Upper lobe of left lung (tissue), 6 donors: ENCODE measurements around the gene S100A3. TPM values are rescaled to one million over a fixed set of nuclear protein-coding genes. Genes with fewer than 3 reads are reported as not detected.

Experiments
- total RNA-seq, 6 donors: library from RNA; depleted of rRNA in 4 of 6; stranded (reverse); fragments of >200 nt in 4 of 6; gene quantifications; one replicate each; pipeline versions ENCODE4 v1.1.0 to v1.2.1, GENCODE V29; 2016 to 2021
- donor health status: DM: no; HTN: no; CAD: no; lungs with moderate emphysema.
- donor health status: DM: no; HTN: yes; CAD: no; lungs with severe emphysema.

The S100A3 gene
- total RNA-seq, 6 donors from 2014 or later, result 2.0 to 4.4 (median 2.1) TPM; not detected in 1

Other genes with a start within 250 kb of the S100A3 start
- not detected for gene PGLYRP3, start 236.3 kb downstream of the S100A3 start, total RNA-seq
- gene PGLYRP4, start 200.4 kb downstream of the S100A3 start, total RNA-seq, result not detected
- gene S100A9, start 191.4 kb downstream of the S100A3 start, total RNA-seq, result 1,000 to 10,000 TPM in 1 of 6 donors, 100 to 1,000 TPM in 5; 133 to 1,125 (median 606) TPM
- 10 to 100 TPM in 5 of 6 donors, 1 to 10 TPM in 1; 5.2 to 75.7 (median 32.1) TPM for gene S100A12, start 173.6 kb downstream of the S100A3 start, total RNA-seq
- gene S100A8, start 158.2 kb downstream of the S100A3 start, total RNA-seq, result 100 to 1,000 TPM in 4 of 6 donors, 10 to 100 TPM in 2; 49.2 to 842 (median 194) TPM
- not detected for gene S100A7A, start 132.7 kb downstream of the S100A3 start, total RNA-seq
- not detected for gene S100A7, start 88.6 kb downstream of the S100A3 start, total RNA-seq
- gene S100A6, start 13.3 kb downstream of the S100A3 start, total RNA-seq, result 1,000 to 10,000 TPM in 3 of 6 donors, 100 to 1,000 TPM in 3; 399 to 1,595 (median 925) TPM
- gene S100A5, start 8.3 kb downstream of the S100A3 start, total RNA-seq, result not detected
- gene S100A4, start 3.5 kb downstream of the S100A3 start, total RNA-seq, result 100 to 1,000 TPM; 234 to 983 (median 633) TPM
- gene S100A2, start 16.6 kb upstream of the S100A3 start, total RNA-seq, result 10 to 100 TPM in 2 of 6 donors, 1 to 10 TPM in 3, not detected in 1; 2.0 to 12.0 (median 7.9) TPM
- 100 to 1,000 TPM in 1 of 6 donors, 10 to 100 TPM in 5; 33.5 to 133 (median 55.7) TPM for gene S100A16, start 63.9 kb upstream of the S100A3 start, total RNA-seq
- 100 to 1,000 TPM in 4 of 6 donors, 10 to 100 TPM in 2; 76.5 to 239 (median 133) TPM for gene S100A14, start 67.1 kb upstream of the S100A3 start, total RNA-seq
- gene S100A13, start 78.2 kb upstream of the S100A3 start, total RNA-seq, result 100 to 1,000 TPM in 2 of 6 donors, 10 to 100 TPM in 4; 72.8 to 132 (median 86.3) TPM
- gene S100A1, start 79.2 kb upstream of the S100A3 start, total RNA-seq, result 1 to 10 TPM in 1 of 6 donors, not detected in 5; 1.1 TPM
- gene CHTOP, start 84.8 kb upstream of the S100A3 start, total RNA-seq, result 10 to 100 TPM; 51.3 to 89.1 (median 59.2) TPM
- 10 to 100 TPM; 13.5 to 44.4 (median 35.2) TPM for gene SNAPIN, start 109.4 kb upstream of the S100A3 start, total RNA-seq
- gene ILF2, start 121.7 kb upstream of the S100A3 start, total RNA-seq, result 100 to 1,000 TPM in 1 of 6 donors, 10 to 100 TPM in 5; 21.0 to 120 (median 75.8) TPM
- gene NPR1, start 129.4 kb upstream of the S100A3 start, total RNA-seq, result 100 to 1,000 TPM in 1 of 6 donors, 10 to 100 TPM in 5; 32.5 to 101 (median 63.0) TPM
- gene INTS3, start 178.8 kb upstream of the S100A3 start, total RNA-seq, result 100 to 1,000 TPM in 1 of 6 donors, 10 to 100 TPM in 5; 58.2 to 159 (median 63.1) TPM
- gene SLC27A3, start 226.1 kb upstream of the S100A3 start, total RNA-seq, result 100 to 1,000 TPM in 5 of 6 donors, 10 to 100 TPM in 1; 92.8 to 272 (median 167) TPM